NK-92 (cell line): ENCODE results near the gene LDLRAD2.
"Not testable (repeated sequence)": the region's sequence is repeated elsewhere in the genome, so short reads cannot be mapped to it uniquely, and the experiment has no call there.

Experiments used
- DNase-seq: peaks from one replicate; lab custom pipeline; 2025; ENCODE audit not compliant: unreplicated experiment; lab: John Stamatoyannopoulos, UW

LDLRAD2 gene, protein sequence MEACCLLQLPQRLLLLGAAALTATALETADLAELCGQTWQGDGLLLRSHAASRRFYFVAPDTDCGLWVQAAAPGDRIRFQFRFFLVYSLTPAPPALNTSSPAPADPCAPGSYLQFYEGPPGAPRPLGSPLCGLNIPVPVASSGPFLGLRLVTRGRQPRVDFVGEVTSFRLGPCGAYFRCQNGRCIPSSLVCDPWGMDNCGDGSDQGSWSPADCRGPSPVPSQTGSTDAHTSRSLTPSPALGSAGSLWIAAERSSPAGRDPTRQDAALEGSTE

GRCh38 chr1:21811875-21812305 lies at the start of gene LDLRAD2:
Gene LDLRAD2 (plus strand): TSS chr1:21812265. CDS start chr1:21812452, 187 bp downstream.
- DNase-seq, result no peak

DNA sequence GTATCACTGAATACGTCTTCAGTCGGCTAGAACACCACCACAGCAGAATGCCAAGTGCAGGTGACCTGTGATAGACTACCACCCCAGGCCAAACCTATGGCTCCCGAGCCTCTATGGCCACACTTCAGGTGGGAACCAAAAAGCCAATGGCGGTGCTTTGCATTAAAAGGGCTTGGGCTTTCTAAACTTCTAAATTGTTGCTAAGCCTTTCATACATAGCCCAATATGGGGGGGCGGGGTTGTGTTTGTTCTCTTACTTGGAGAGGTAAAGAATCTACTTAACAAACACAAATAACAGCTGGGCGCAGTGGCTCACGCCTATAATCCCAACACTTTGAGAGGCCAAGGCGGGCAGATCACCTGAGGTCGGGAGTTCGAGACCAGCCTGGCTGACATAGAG lies 48.8 kb upstream of the LDLRAD2 start:
- no peak for DNase-seq

DNA sequence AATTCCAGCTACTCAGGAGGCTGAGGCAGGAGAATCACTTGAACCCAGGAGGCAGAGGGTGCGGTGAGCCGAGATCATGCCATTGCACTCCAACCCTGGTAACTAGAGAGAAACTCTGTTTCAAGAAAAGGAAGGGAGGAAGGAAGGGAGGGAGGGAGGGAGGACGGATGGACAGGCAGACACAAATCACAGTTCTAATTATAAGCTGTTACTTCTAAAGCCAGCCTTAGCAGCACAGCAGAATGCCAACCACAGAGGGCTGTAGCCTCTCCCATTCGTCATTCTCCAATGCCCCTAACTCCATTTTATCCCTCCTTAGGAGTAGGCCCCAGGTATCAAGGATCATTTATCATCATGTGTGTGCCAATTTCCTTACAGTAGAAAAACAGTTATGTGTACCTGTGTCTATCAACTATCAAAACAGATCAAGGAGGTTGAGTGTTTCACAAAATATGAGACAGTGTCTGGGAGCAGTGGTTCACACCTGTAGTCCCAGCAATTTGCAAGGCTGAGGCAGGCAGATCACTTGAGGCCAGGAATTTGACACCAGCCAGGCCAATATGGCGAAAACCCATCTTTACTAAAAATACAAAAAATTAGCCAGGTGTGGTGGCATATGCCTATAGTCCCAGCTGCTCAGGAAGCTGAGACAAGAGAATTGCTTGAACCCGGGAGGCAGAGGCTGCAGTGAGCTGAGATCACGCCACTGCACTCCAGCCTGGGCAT lies 48.2 kb upstream of the LDLRAD2 start:
- no peak for DNase-seq

GRCh38 chr1:21764615-21765423 lies 47.2 kb upstream of the LDLRAD2 start:
- no peak for DNase-seq

- DNase-seq, result no peak
These were observed 45.9 kb upstream of the LDLRAD2 start for GRCh38 chr1:21766210-21766609.

- DNase-seq, result not testable (repeated sequence)
These were observed 45.0 kb upstream of the LDLRAD2 start for GRCh38 chr1:21767106-21767505.

DNA sequence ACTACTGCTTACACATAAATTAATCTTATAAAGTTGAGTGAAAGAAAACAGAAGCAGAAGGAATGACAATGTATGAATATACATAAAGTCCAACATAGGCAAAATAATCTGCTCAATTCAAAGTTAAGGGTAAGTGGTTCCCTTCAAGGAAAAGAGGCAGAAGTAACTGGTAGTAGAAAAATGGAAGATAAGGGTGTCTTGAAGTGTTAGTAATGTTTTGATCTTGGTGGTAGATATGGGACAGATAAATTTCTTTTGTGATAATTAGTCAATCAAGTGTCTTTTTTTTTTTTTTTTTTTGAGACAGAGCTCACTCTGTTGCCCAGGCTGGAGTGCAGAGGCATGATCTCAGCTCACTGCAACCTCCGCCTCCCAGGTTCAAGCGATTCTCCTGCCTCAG lies 41.9 kb upstream of the LDLRAD2 start:
- no peak for DNase-seq

GRCh38 chr1:21770602-21771001 lies 41.5 kb upstream of the LDLRAD2 start:
- DNase-seq, result not testable (repeated sequence)

GRCh38 chr1:21771672-21772071 lies 40.4 kb upstream of the LDLRAD2 start:
- DNase-seq, result not testable (repeated sequence)

DNA sequence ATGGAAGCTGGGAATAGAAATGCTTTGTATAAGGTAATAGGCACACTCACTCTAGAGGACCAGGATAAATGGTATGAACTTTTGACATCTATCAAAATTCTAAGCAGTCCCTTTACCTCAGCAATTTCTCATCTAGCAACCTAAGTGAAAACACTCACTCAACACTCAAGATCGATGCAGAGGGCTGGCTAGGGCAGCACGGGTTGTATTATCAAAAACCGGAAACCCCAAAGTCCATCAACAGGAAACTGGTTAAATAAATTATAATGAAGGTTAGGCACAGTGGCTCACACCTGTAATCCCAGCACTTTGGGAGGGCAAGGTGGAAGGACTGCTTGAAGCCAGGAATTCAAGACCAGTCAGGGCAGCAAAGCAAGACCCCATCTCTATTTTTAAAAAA lies 38.5 kb upstream of the LDLRAD2 start:
- no peak for DNase-seq

- DNase-seq, result no peak
These were observed 37.1 kb upstream of the LDLRAD2 start for GRCh38 chr1:21774835-21775549.

- no peak for DNase-seq
These were observed 36.5 kb upstream of the LDLRAD2 start for GRCh38 chr1:21775550-21775914.

GRCh38 chr1:21775985-21776562 lies 36.0 kb upstream of the LDLRAD2 start:
- DNase-seq, result no peak

GRCh38 chr1:21776925-21777324 lies 35.1 kb upstream of the LDLRAD2 start:
- DNase-seq, result not testable (repeated sequence)

DNA sequence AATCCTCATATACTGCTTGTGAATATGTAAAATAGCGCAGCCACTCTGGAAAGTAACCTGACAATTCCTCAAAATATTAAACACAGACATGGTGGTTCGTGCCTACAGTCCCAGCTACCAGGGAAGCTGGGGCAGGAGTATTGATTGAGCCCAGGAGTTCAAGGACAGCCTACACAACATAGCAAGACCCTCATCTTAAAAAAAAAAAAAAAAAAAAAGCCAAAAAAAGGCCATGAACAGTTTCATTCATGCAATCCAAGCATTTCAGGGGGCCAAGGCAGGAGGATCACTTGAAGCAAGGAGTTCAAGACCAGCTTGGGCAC lies 33.7 kb upstream of the LDLRAD2 start:
- DNase-seq, result no peak

DNA sequence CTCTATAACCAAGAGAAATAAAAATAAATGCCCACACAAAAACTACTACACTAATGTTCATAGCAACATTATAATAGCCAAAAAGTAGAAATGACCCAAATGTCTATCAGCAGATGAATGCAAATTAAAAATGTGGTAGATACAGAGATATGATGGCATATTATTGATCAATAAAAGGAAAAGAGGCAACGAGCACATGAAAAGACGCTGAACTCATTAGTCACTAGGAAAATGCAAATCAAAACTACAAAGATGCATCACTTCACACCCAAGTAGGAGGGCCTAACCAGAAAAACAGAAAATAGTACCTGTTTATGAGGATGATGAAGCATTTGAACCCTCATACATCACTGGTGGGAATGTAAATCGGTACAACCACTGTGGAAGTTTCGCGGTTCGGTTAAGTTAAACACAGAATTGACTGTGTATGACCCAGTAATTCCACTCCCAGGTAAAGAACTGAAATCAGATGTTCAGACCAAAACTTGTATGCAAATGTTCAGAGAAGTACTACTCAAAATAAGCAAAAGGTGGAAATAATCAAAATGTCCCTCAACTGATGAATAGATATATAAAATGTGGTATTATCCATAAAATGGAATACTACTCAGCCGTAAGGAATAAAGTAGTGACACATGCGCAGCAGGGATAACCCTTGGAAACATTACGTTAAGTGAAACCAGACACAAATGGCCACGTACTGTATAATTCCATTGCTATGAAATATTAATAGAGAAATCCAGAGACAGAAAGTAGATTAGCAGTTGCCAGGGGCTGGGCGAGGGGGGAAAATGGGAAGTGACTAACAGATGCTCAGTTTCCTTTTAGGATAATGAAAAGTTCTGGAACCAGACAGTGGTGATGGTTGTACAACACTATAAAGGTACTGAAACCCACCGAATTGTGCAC lies 32.2 kb upstream of the LDLRAD2 start:
- no peak for DNase-seq

DNA sequence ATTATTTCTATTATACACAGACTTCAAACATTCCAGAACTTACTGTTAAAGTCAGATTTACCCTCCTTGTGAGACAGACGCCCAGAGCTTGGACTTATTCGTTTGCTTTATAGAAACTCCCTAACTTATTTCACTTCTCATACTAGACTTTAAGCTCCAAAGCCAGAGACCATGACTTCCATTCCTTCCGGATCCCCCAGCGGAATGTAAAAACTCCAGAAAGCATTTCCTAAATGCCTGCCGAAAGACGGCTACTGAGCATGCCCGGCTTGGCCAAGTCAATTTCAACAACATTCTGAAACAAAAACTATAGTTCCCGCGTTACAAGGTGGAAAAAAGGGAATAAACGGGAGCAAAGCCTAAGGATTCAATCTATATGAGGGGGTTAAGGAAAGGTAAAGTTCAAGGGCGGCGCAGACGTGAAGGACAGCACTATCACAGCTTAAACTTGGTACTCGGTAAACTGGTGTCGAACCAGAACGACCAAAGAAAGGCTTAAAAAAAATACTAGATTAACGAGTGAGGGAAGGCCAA lies 30.2 kb upstream of the LDLRAD2 start:
- DNase-seq, result no peak

- no peak for DNase-seq
These were observed 29.7 kb upstream of the LDLRAD2 start for GRCh38 chr1:21782349-21782867.
